K562 (cell line): ENCODE measurements around the gene AWAT1. TPM values are rescaled to one million over a fixed set of nuclear protein-coding genes. Genes with fewer than 3 reads are reported as not detected.

Source experiments
- ATAC-seq: fragments of 200-7000 bp; cut with Tn5 transposase; 3 replicates; pipeline ENCODE4 v1.9.1; 2020; ENCODE audit warnings: moderate library complexity
- BruUV-seq: library from RNA; stranded (reverse); fragments of 400-500 nt; replicated peaks from 2 replicates; lab custom pipeline; 2021; lab: Mats Ljungman, UMichigan
- CTCF ChIA-PET: fragments of 300-600 bp; formaldehyde crosslinking; extraction: SDS; loops from one replicate; lab custom pipeline; 2021; ENCODE audit warnings: low intra/inter-chr PET ratio; lab: Yijun Ruan, JAX
- POLR2A ChIA-PET: fragments of 300-600, 350-650 bp; sonication (Branson Sonifier 250); formaldehyde crosslinking; extraction: SDS; loops from one replicate; lab custom pipeline; 2021; ENCODE audit warnings: antibody characterized with exemption, inconsistent platforms; lab: Yijun Ruan, JAX
- DNase-seq, 4 experiments: peaks; one replicate each; pipeline versions ENCODE4 v3.0.0 to v3.0.0-alpha.2; 2011 to 2018; ENCODE audit warnings: low spot score in 3 of 4, mixed read lengths in 3 of 4; ENCODE audit errors: extremely low read depth in 1 of 4
- FAIRE-seq: peaks from 2 replicates; lab custom pipeline; 2011; peaks lifted over from hg19 to GRCh38; lab: Jason Lieb, UNC
- H2AFZ ChIP-seq: 2 replicates; pipeline ENCODE4 v1.6.0; 2011; ENCODE audit warnings: low read depth, low read length, control low read depth, inconsistent platforms
- H3K27ac ChIP-seq: fragments of 200-600 bp; 3 replicates; pipeline ENCODE4 v1.8.0; 2011; ENCODE audit warnings: low read depth, mild to moderate bottlenecking, control low read depth, inconsistent platforms, low read length, moderate library complexity, mixed read lengths; ENCODE audit errors: extremely low read depth
- H3K27me3 ChIP-seq, 2 experiments: fragments of 300-600 bp in 1 of 2; 2 replicates in 1 of 2; 3 replicates in 1 of 2; pipeline versions ENCODE4 v1.6.0 to v1.8.0; 2011; ENCODE audit warnings: inconsistent platforms in 2 of 2, low read length in 2 of 2, mild to moderate bottlenecking in 1 of 2, mixed read lengths in 1 of 2, moderate library complexity in 1 of 2; ENCODE audit not compliant: control insufficient read depth in 2 of 2, insufficient read depth in 2 of 2
- H3K36me3 ChIP-seq: fragments of 300-600 bp; 3 replicates; pipeline ENCODE4 v1.8.0; 2011; ENCODE audit warnings: mild to moderate bottlenecking, low read length, inconsistent platforms; ENCODE audit not compliant: control insufficient read depth, insufficient read depth
- H3K4me1 ChIP-seq, 2 experiments: fragments of 200-600 bp in 1 of 2; replicated peaks in 1 of 2; 2 replicates in 1 of 2; 3 replicates in 1 of 2; pipeline versions ENCODE4 v1.5.1 to v1.8.0; 2011; ENCODE audit warnings: inconsistent platforms in 2 of 2, low read length in 2 of 2, mild to moderate bottlenecking in 1 of 2, mixed read lengths in 1 of 2, moderate library complexity in 1 of 2; ENCODE audit not compliant: control insufficient read depth in 2 of 2, insufficient read depth in 2 of 2
- H3K4me2 ChIP-seq: 2 replicates; pipeline ENCODE4 v1.6.1; 2011; ENCODE audit warnings: low read length, control low read depth, inconsistent platforms, mixed read lengths; ENCODE audit not compliant: insufficient read depth
- H3K4me3 ChIP-seq: fragments of 200-600 bp; sonication (generic), shearing (Covaris generic); 2 replicates; pipeline ENCODE4 v1.5.1; 2016; ENCODE audit warnings: control low read depth, inconsistent platforms
- H3K79me2 ChIP-seq: fragments of 200-600 bp; 3 replicates; pipeline ENCODE4 v1.8.0; 2011; ENCODE audit warnings: low read length, inconsistent platforms; ENCODE audit not compliant: control insufficient read depth, insufficient read depth
- H3K9ac ChIP-seq, 2 experiments: 2 replicates each; pipeline versions ENCODE4 v1.6.0 to v1.6.1; 2011; ENCODE audit warnings: low read depth in 2 of 2, low read length in 2 of 2, control low read depth in 1 of 2, inconsistent platforms in 1 of 2, mild to moderate bottlenecking in 1 of 2, mixed read lengths in 1 of 2; ENCODE audit not compliant: insufficient read depth in 1 of 2
- H3K9me1 ChIP-seq: one replicate; pipeline ENCODE4 v1.6.0; 2011; ENCODE audit warnings: inconsistent platforms, mild to moderate bottlenecking, low read length, moderate library complexity; ENCODE audit not compliant: control insufficient read depth, insufficient read depth
- H3K9me3 ChIP-seq: replicated peaks from 2 replicates; pipeline ENCODE4 v1.5.1; 2011; ENCODE audit warnings: low read depth, low read length, inconsistent platforms; ENCODE audit not compliant: control insufficient read depth, insufficient read depth
- H4K20me1 ChIP-seq: replicated peaks from 2 replicates; pipeline ENCODE4 v1.6.1; 2011; ENCODE audit warnings: low read length, inconsistent platforms, mixed read lengths; ENCODE audit not compliant: control insufficient read depth, insufficient read depth
- FOXK2 ChIP-seq, 2 experiments: fragments of 450-650 bp; IDR thresholded peaks in 1 of 2; conservative IDR thresholded peaks in 1 of 2; 2 replicates each; pipeline ENCODE4 v1.6.1; 2016; ENCODE audit warnings: low read depth in 2 of 2, mild to moderate bottlenecking in 1 of 2
- HEY1 ChIP-seq: fragments of 250-450 bp; sonication (Bioruptor Pico); IDR thresholded peaks from 2 replicates; pipeline ENCODE4 v1.5.0; 2020; ENCODE audit warnings: mild to moderate bottlenecking, moderate library complexity, borderline replicate concordance
- IFI16 ChIP-seq: fragments of 250-450 bp; sonication (Bioruptor Pico); IDR thresholded peaks from 2 replicates; pipeline ENCODE4 v2.1.2; 2022; ENCODE audit warnings: mild to moderate bottlenecking, inconsistent platforms
- MYNN ChIP-seq, 2 experiments: sonication (generic); formaldehyde crosslinking in 1 of 2; IDR thresholded peaks; 2 replicates each; pipeline versions ENCODE4 v1.5.0 to v1.6.1; 2016 to 2020; ENCODE audit warnings: antibody characterized with exemption in 1 of 2, missing genetic modification reagents in 1 of 2
- SRSF7 ChIP-seq: fragments of 200-400 bp; formaldehyde crosslinking; optimal IDR thresholded peaks from 2 replicates; pipeline ENCODE3; 2017; ENCODE audit warnings: mild to moderate bottlenecking, low read depth, low read length
- TRIM28 ChIP-seq: fragments of 450-650 bp; IDR thresholded peaks from 2 replicates; pipeline ENCODE4 v1.6.1; 2017
- ZBTB1 ChIP-seq: sonication (generic); formaldehyde crosslinking; IDR thresholded peaks from 2 replicates; pipeline ENCODE4 v1.8.1; 2023; ENCODE audit warnings: missing genetic modification reagents, low read depth, mild to moderate bottlenecking, borderline replicate concordance
- ZKSCAN8 ChIP-seq: fragments of 200-800 bp; sonication (Bioruptor generic); IDR thresholded peaks from 2 replicates; pipeline ENCODE4 v1.6.1; 2016; ENCODE audit warnings: missing genetic modification characterization, missing compliant biosample characterization
- ZNF695 ChIP-seq: fragments of 450-650 bp; formaldehyde crosslinking; IDR thresholded peaks from 2 replicates; pipeline ENCODE4 v1.4.0; 2020; ENCODE audit warnings: mild to moderate bottlenecking, moderate library complexity
- WGBS: fragments of 100-300 bp; shearing (Covaris generic); methylation state at CpG from one replicate; pipeline ENCODE4 v1.1.6; 2016; ENCODE audit warnings: low coverage, mixed read lengths; ENCODE audit not compliant: insufficient coverage; ENCODE audit errors: missing lambda C conversion rate; 5-methylcytosine and 5-hydroxymethylcytosine counted together
- in situ Hi-C: fragments of 300-500 bp; cut with MboI; formaldehyde crosslinking; loops from 4 replicates; pipeline ENCODE4 v1.15.0; 2018; ENCODE audit warnings: inconsistent platforms, mixed read lengths
- intact Hi-C: fragments of 100-400 bp; cut with micrococcal nuclease; formaldehyde crosslinking; loops from 2 replicates; pipeline ENCODE4 v1.14.2; 2022
- polyA plus RNA-seq, 8 experiments: library from polyadenylated mRNA; depleted of rRNA in 4 of 8; stranded (reverse) in 5 of 8; unstranded in 3 of 8; fragments of >200 nt; fragmentation: Nextera tagmentation in 2 of 8; fragmentation: Illumina TruSeq in 1 of 8; extraction: Ambion mirVana in 2 of 8; extraction: Trizol in 1 of 8; gene quantifications; 2 replicates each; pipeline versions ENCODE4 v1.2.1 to v1.2.3, GENCODE V29; 2011 to 2014; ENCODE audit warnings: inconsistent platforms in 1 of 8, missing spikeins in 1 of 8
- total RNA-seq, 7 experiments: library from RNA; depleted of rRNA in 6 of 7; stranded (reverse); fragments of >200 nt in 6 of 7; fragmentation: Illumina TruSeq in 2 of 7; extraction: Trizol in 2 of 7; gene quantifications; 2 replicates each; pipeline versions ENCODE4 v1.2.1 to v1.2.3, GENCODE V29; 2011 to 2021; ENCODE audit warnings: low replicate concordance in 1 of 7
- TF ChIP-seq, protein P1 (sequence below): fragments of 200-800 bp; sonication (Bioruptor generic); IDR thresholded peaks from 2 replicates; pipeline ENCODE4 v1.6.1; 2017; ENCODE audit warnings: missing genetic modification characterization, missing compliant biosample characterization
- TF ChIP-seq, protein P2 (sequence below): fragments of 450-650 bp; formaldehyde crosslinking; IDR thresholded peaks from 2 replicates; pipeline ENCODE4 v1.4.0; 2022; ENCODE audit warnings: missing genetic modification characterization

Gene AWAT1
- total and polyA plus RNA-seq, 9 of the 15 experiments (the other 6 are each of a cell fraction or from before 2014, with no cell fraction given): not detected

DNA sequence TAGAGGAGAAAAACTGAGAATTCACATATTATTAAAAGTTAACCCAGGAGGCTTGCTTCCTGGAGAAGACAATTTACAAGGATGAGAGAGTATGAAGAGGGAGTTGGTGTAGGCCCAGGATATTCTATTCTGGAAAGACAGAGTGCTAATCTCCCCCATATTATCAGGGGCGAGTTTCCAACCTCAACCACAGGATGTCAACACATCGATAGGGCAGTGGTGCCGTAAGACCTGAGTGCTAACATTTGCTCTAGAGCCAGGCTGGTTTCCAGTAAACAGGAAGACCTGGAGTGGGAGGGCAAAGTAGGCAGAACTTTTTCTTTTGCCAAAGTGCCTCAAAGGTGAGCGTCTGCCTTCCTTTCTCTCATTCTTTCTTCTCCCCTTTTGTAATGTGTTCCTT, 2.8 kb upstream of the AWAT1 start:
- no peak for TF ChIP-seq ZKSCAN8 (CRISPR knock-in tag)
- TF ChIP-seq, protein P1, sequence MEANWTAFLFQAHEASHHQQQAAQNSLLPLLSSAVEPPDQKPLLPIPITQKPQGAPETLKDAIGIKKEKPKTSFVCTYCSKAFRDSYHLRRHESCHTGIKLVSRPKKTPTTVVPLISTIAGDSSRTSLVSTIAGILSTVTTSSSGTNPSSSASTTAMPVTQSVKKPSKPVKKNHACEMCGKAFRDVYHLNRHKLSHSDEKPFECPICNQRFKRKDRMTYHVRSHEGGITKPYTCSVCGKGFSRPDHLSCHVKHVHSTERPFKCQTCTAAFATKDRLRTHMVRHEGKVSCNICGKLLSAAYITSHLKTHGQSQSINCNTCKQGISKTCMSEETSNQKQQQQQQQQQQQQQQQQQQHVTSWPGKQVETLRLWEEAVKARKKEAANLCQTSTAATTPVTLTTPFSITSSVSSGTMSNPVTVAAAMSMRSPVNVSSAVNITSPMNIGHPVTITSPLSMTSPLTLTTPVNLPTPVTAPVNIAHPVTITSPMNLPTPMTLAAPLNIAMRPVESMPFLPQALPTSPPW (CRISPR knock-in tag): peak; percentile 15; the same call in 1 of the 2 replicates
- BruUV-seq: no TSS peak
- no peaks in the 10 kb centered on the region for H3K9me1 ChIP-seq
- DNase-seq (peak in 2 of 4 experiments; percentile 9 to 14), FAIRE-seq (no peak), ATAC-seq (peak; percentile 67)
- H3K27me3 ChIP-seq: peaks cover 0 to 12% of the 10 kb centered on the region in 2 experiments; a peak in 1 of 5 replicates
- H3K79me2 ChIP-seq: no peaks in the 10 kb centered on the region
- H4K20me1 ChIP-seq: no peaks in the 10 kb centered on the region
- H3K9me3 ChIP-seq: no peaks in the 10 kb centered on the region
- H3K36me3 ChIP-seq: no peaks in the 10 kb centered on the region
- in situ Hi-C loops: no loop called here
- H3K9ac ChIP-seq: no peak overlapping the region
- no peak overlapping the region for H3K4me3 ChIP-seq
- POLR2A ChIA-PET: no interaction called here
- peak overlapping the region; percentile 43; the same call in 1 of the 2 replicates for H2AFZ ChIP-seq
- CTCF ChIA-PET: no interaction called here
- H3K27ac ChIP-seq: no peak overlapping the region
- no peak overlapping the region for H3K4me2 ChIP-seq
- H3K4me1 ChIP-seq: peaks cover 0 to 8% of the 10 kb centered on the region in 2 experiments; a peak in 1 of 5 replicates
- intact Hi-C loops: no loop called here
- WGBS: 0% methylated on average over 3 of the region's 4 CpGs

DNA sequence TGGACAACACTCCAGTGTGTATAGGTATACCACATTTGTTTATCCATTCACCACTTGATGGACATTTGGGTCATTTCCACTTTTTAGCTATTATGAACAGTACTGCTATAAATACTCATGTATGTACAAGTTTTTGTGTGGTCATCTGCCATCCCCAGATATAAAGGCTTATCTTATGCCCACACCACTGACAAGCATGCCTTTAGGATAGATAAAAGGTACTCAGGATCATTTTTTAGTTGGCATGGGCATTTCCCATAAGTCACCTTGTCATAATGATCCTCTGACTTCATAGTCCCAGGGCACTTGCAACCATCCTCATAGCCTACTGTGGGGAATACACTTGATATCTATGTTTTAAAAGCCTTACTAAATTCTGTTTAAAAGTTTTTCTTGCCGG, 6.3 kb downstream of the AWAT1 start:
- H3K27ac ChIP-seq: no peak overlapping the region
- no peak overlapping the region for H3K9ac ChIP-seq
- TF ChIP-seq ZNF695 (CRISPR knock-in tag) (no peak), SRSF7 (no peak), TRIM28 (no peak), MYNN (IDR thresholded peaks at IDR 0.05) (no peak), MYNN (CRISPR knock-in tag; IDR thresholded peaks at IDR 0.05) (no peak), HEY1 (CRISPR knock-in tag) (no peak), FOXK2 (conservative IDR thresholded peaks at IDR 0.05 in 1 of 2, IDR thresholded peaks at IDR 0.05 in 1 of 2; ENCODE audit: low read depth in 2 of 2) (no peak), IFI16 (CRISPR knock-in tag) (no peak), ZBTB1 (no peak)
- TF ChIP-seq, protein P2, sequence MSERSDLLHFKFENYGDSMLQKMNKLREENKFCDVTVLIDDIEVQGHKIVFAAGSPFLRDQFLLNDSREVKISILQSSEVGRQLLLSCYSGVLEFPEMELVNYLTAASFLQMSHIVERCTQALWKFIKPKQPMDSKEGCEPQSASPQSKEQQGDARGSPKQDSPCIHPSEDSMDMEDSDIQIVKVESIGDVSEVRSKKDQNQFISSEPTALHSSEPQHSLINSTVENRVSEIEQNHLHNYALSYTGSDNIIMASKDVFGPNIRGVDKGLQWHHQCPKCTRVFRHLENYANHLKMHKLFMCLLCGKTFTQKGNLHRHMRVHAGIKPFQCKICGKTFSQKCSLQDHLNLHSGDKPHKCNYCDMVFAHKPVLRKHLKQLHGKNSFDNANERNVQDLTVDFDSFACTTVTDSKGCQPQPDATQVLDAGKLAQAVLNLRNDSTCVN (CRISPR knock-in tag): no peak
- peaks cover 3 to 17% of the 10 kb centered on the region in 2 experiments; a peak in 2 of 5 replicates for H3K27me3 ChIP-seq
- FAIRE-seq (no peak), DNase-seq (no peak), ATAC-seq (no peak)
- no peaks in the 10 kb centered on the region for H3K9me3 ChIP-seq
- H3K36me3 ChIP-seq: no peaks in the 10 kb centered on the region
- CTCF ChIA-PET: no interaction called here
- H2AFZ ChIP-seq: no peak overlapping the region
- BruUV-seq: no TSS peak
- in situ Hi-C loops: no loop called here
- 0% methylated on average over 1 of the region's 1 CpG for WGBS
- no peaks in the 10 kb centered on the region for H3K4me1 ChIP-seq
- POLR2A ChIA-PET: no interaction called here
- intact Hi-C loops: no loop called here
- H3K79me2 ChIP-seq: no peaks in the 10 kb centered on the region
- no peaks in the 10 kb centered on the region for H3K9me1 ChIP-seq
- no peak overlapping the region for H3K4me2 ChIP-seq
- no peaks in the 10 kb centered on the region for H4K20me1 ChIP-seq
- H3K4me3 ChIP-seq: no peak overlapping the region
